Fibroblast of villous mesenchyme (primary cell): ENCODE measurements around the gene LIG1. TPM values are rescaled to one million over a fixed set of nuclear protein-coding genes. Genes with fewer than 3 reads are reported as not detected.
"Not testable (repeated sequence)": the region's sequence is repeated elsewhere in the genome, so short reads cannot be mapped to it uniquely, and the experiment has no call there.

Experiments
- DNase-seq: peaks from one replicate; pipeline ENCODE4 v3.0.0-alpha.2; 2010; ENCODE audit warnings: low read depth
- H3K4me3 ChIP-seq: 2 replicates; pipeline ENCODE4 v1.5.1; 2011; ENCODE audit warnings: low read depth, mild to moderate bottlenecking, low read length
- CTCF ChIP-seq: IDR thresholded peaks from 2 replicates; pipeline ENCODE4 v1.5.1; 2012; ENCODE audit warnings: low read depth, mild to moderate bottlenecking, low read length; ENCODE audit not compliant: insufficient read depth
- total RNA-seq: library from RNA; depleted of rRNA; stranded (reverse); fragments of >200 nt; gene quantifications from 2 replicates; pipeline ENCODE4 v1.2.3, GENCODE V29; 2012

The LIG1 gene
- total RNA-seq, 1 donor, result 10.4 TPM

GRCh38 chr19:48108997-48109782, 61.0 kb downstream of the LIG1 start:
- no peak overlapping the region for H3K4me3 ChIP-seq
- TF ChIP-seq CTCF, result no peak

GRCh38 chr19:48103922-48104321, 66.2 kb downstream of the LIG1 start:
- no peak for TF ChIP-seq CTCF
- H3K4me3 ChIP-seq, result no peak overlapping the region
- DNase-seq, result no peak

More at GRCh38 chr19:48108997-48109782, 61.0 kb downstream of the LIG1 start:
- no peak for DNase-seq

- DNase-seq, result peak; percentile 48
- TF ChIP-seq CTCF, result peak; percentile 88
These were observed 67.0 kb downstream of the LIG1 start for GRCh38 chr19:48102870-48103751.

GRCh38 chr19:48095612-48096175, 74.5 kb downstream of the LIG1 start:
- DNase-seq, result no peak
- no peak for TF ChIP-seq CTCF
- no peak overlapping the region for H3K4me3 ChIP-seq

More at GRCh38 chr19:48102870-48103751, 67.0 kb downstream of the LIG1 start:
- H3K4me3 ChIP-seq, result no peak overlapping the region

- DNase-seq, result no peak
- no peak overlapping the region for H3K4me3 ChIP-seq
- TF ChIP-seq CTCF, result no peak
These were observed 75.3 kb downstream of the LIG1 start for GRCh38 chr19:48094855-48095203.

- no peak for DNase-seq
- no peak for TF ChIP-seq CTCF
- H3K4me3 ChIP-seq, result no peak overlapping the region
These were observed 75.9 kb downstream of the LIG1 start for GRCh38 chr19:48094129-48094854.

GRCh38 chr19:48091111-48091718, 78.9 kb downstream of the LIG1 start:
- peak; percentile 85 for DNase-seq
- H3K4me3 ChIP-seq, result not testable (repeated sequence)
